IPS DF 4.7 (cell line): ENCODE data around the gene NFS1.
A peak's percentile ranks its signal among the peaks of the same experiment; 100 is the strongest.

Experiments
- DNase-seq: peaks from one replicate; pipeline ENCODE4 v3.0.0-alpha.2; 2013; ENCODE audit warnings: low spot score; ENCODE audit errors: extremely low read depth

NFS1 gene

DNA sequence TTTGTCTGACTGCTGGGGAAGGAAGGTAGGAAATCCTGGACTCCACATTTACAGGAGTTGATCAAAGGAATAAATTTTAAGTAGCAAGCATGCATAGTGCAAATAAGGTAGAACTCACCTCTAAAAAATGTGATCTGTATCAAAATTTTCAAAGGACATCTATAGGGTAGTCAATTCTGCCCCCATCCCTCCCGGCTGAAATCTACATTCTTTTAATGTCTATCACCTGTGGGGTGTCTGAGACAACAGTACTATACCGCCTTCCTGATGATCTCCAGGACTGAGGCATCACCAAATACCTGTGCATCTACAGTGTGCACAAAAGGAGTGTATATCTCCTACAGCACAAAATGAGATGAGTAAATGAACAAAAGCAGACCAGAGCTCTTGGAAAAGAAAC lies 54.3 kb downstream of the NFS1 start:
- DNase-seq, result no peak

DNA sequence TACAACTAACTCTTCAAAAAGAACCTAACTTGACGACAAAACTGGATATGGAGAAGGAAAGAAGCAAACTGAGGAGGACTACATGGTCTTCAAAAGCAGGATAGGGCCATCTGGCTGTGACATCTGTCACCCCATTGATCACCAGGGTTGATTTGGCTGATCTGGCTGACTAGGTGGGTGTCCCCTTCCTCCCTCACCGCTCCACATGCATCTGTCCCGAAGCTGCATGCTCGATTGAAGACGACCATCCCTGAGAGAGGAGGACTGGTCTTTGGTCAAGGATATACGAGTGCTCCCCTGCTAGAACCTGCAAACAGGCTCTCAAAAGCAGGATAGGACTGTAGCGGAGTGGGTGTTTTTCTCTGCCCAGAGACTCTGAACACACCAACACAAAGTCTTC lies 56.1 kb downstream of the NFS1 start:
- DNase-seq, result no peak

DNA sequence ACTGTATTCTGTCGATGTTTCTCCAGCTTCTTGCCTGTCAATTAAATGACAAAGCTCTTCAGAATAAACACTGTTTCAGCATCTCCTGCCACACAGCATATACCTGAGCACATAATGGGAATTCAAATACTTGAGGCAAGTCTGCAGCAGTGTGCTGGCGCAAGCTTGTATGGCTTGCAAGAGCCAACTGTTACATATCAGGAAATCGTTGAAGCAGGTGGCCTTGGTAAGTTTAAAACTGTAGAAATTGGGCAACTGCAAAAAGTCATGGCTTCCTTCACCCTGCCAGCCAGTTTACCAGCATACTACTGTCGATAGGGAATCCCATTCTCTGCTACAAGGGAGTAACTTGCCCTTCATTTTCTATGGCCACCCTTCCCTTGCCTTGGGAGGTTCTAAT lies 57.4 kb downstream of the NFS1 start:
- no peak for DNase-seq

DNA sequence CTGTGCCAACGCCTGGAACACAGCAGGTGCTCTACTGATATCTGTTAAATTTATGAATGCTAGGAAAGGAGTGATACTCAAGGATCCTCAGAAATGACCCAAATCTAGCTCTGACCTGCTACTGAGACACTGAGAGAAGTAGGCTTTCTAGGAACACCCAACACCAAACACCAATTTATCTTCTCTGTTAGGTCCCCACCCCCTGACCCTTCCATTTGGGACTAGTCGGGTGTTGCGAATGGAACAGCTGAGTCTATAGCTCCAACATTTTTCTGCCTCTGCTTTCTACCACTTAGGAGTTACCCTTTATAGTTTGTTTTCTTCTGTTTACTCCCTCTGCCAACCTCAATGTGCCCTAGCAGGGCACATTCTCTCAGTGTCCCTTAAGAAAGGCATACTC lies 58.4 kb downstream of the NFS1 start:
- no peak for DNase-seq

DNA sequence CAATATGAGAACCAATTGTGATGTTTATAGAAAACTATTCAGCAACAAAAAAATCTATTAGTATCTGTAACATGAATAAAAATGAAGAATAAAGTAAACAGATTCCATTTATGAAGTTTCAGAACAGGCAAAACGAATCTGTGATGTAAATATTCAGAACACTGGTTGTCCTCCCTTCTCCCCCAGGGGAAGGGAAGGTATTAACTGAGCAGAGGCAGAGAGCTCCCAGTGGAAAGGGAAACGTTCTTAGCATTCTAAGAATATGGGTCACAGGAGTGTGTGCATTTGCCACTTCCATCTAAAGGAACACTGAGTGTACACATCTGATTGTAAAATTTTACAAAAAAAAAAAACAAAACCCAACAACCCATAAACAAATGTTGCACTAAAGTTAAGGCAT lies 60.4 kb downstream of the NFS1 start:
- no peak for DNase-seq

DNA sequence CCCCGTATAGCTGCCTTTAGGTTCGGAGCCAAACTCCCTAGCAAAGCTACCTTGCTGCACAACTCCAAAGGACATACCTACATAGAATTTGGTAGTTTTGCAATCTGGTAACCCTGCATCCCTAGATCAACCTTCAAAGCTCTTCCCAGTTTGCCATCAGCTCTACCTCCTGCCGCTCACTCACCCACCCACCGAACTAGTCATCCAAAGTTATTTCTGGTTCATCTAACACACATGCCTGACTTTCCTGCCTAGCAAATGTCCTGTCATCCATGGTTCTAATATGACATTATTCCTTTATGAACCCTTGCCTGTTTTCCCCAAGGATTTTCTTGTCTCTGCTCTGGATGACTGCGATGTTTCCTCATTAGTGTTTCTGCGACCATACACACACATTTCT lies 61.9 kb downstream of the NFS1 start:
- no peak for DNase-seq

DNA sequence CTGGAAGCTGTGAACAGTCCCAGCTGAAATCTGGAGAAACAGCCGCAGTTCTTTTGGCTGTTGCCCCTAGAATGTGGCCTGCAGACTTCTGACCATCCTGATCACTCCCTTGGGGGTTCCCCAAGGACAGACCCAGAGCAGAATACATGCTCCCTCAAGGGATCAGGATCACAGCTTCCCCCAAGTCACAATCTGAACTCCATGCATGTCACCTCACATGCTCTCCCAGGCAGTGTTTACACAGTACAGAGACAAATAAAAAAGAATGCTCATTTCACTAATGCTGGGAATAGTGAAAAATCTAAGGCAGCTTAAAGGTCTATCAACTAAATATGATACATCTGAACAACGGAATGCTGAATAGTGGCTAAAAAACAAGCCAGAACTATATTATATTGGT lies 63.1 kb downstream of the NFS1 start:
- no peak for DNase-seq

DNA sequence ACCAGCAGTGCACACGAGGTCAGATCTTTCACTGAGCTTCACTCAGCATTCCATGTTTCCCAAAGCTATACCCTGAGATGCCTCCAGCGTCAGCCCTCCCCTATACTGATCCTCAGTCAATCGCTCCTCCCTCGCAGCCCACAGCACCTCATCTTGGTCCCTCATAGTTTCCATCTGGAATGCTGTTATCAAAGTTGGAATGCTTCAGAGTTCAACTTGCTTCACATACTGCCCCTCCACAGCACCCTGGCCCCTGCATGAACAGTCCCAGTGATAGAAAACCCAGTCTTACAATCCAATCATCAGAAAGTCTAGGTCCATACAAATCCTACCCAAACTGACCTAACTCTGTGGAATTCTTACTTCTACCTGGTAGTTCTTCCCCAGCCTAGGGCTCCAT lies 63.5 kb downstream of the NFS1 start:
- DNase-seq, result no peak

DNA sequence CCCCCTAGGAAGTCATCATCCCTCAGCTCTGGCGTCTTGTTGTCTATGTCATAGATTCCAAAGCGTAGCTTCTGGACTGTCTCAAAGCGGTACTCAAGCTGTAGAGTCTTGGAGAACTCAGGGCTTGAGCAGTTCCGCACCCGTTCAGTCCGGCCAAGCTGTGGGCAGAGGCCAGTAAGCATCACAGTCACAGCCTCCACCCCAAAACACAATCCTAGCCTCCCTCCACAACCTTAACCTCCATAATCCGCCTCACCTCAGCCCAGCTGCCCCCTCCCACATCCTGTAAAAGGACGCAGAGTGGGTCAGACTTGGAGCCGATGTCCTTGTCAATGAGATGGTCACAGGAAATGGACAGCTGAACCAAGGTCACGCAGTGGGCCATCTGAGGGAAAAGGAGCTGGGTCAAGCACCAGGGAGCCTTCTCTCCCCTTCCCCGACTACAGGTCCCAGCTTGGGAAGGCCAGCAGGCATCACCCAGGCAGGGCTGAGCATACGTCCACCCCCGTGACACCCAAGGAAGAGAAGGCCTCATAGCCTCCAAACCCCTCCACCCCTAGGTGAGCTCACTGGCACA lies 66.5 kb downstream of the NFS1 start:
- DNase-seq, result no peak

DNA sequence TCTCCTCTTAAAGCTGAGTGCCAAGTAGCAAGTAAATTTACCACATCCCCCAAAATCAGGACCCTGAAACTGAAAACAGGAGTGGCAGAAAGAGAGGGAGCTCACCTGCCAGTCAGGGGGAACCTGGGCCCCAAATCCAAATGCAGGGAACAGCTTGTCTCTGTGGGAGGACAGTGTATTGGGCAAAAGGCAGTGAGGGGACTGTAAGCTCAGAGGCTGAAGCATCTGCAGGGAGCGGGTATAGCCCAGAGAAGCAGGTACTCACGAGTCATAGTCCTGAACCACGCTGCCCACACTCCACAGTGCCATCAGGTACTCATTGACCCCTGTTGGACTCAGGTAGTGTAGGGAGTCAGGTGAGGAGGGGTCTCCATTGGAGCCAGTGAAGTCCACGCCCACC lies 68.5 kb downstream of the NFS1 start:
- no peak for DNase-seq

DNA sequence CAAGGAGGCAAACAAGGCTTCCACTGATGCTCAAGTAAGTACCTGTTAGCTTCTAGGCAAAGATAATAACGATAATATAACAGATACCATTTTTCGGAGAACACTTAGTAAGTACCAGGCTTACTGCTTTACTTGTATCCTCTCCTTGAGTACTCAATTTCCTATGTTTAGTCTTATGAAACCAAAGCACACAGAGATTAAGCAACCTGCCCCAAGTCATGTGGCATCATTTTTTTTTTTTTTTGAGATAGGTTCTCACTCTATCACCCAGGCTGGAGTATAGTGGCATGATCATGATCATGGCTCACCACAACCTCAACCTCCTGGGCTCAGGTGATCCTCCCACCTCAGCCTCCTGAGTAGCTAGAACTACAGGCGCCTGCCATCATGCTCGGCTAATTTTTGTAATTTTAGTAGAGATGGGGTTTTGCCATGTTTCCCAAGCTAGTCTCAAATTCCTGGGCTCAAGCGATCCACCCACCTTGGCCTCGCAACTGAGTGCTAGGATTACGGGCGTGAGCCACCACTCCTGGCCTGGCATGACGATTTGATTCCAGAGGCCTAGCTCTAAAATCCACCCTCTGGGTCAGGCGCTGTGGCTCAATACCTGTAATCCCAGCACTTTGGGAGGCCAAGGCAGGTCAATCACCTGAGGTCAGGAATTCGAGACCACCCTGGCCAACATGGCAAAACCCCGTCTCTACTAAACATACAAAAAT lies 69.6 kb downstream of the NFS1 start:
- DNase-seq, result no peak

DNA sequence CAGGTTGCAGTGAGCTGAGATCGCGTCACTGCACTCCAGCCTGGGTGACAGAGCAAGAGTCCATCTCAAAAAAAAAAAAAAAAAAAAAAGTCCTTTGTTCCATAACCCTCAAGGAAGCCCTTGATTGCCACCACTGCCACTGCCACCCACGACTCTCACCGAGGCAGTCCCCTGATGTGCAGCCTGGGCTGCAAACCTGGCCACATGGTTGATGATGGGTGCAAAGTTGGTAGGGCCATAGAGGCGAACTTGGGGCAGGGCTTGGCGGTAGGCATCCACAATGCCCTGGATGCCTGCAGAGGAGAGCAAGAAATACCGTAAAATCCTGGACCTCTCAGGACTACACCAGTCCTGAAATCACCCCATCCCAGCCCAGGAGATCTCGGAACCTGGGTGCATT lies 72.0 kb downstream of the NFS1 start:
- DNase-seq, result no peak

DNA sequence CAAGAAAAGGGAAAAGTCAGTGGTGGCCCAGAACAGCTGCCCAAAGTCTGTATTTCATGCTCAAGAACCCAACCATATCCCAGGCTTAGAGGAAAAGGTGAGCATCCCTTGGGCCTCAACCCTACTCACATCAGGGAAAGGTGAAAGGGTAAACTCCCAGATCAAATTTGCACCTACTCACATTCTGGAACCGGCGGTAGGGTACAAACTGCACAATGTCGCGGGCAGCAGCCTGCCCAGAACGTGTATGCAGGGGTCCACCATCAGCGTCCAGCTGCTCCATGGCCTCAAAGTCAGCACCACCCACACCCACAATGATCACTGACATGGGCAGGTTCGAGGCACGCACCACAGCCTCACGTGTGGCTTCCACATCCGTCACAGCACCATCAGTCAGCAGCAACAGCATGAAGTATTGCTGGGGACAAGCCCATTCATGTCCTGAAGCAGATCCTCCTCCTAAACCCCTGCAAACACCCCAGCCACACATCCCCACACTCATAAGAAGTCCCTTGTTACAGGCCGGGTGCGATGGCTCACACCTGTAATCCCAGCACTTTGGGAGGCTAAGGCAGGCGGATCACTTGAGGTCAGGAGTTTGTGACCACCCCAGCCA lies 72.7 kb downstream of the NFS1 start:
- DNase-seq, result no peak

DNA sequence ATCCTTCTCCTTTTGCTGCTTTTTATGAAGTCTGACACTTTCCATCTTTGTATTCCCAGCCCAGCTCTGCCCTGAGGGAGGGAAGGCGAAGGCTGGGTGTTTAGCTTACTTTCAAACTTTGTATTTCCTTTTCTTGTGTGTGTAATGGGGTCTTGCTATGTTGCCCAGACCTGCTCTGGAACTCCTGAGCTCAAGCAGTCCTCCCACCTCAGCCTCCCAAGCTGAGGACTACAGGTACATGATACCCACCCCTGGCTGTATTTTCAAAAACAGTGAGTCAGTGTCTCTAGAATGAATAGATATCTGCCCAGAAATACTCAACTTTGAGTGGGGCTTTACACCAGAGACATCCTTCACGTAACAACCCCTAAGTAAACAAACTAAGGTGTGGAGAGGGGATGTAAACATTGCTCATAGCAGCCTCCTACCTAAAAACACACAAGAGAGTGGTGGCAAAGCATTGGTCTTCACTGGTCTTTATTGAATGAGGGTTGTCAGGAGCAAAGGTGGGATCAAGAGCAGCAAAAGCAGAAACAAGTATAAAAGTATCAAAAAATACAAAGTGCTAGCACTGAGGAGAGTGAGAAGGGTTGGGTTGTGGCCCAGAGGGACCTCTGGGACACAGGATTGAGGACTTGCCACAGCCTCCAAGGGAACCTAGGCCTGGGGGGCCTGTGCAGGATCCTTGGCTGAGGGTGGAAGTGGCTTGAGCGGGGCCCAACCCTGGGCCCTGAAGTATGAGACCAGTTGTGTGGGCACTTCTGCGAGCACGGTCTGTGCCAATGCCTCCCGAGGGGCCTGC lies 73.4 kb downstream of the NFS1 start:
- DNase-seq, result no peak

DNA sequence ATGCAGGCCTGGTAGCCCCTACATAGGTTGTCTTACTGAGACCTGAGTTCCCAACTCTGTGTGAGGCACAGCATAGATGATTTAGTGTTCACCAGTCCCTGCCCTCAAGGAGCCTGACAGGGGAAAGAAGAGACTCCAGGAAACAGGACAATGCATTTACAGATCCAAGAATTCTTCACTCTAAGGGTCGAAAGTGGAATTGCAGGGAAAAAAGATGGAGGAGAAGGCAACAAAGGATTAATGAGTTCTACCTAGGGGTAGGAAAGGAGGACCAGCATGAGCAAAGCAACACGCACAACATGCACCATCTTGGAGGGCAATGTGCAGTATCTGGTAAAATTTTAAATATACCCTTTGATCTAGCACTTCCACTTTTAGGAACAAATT lies 77.6 kb downstream of the NFS1 start:
- no peak for DNase-seq

DNA sequence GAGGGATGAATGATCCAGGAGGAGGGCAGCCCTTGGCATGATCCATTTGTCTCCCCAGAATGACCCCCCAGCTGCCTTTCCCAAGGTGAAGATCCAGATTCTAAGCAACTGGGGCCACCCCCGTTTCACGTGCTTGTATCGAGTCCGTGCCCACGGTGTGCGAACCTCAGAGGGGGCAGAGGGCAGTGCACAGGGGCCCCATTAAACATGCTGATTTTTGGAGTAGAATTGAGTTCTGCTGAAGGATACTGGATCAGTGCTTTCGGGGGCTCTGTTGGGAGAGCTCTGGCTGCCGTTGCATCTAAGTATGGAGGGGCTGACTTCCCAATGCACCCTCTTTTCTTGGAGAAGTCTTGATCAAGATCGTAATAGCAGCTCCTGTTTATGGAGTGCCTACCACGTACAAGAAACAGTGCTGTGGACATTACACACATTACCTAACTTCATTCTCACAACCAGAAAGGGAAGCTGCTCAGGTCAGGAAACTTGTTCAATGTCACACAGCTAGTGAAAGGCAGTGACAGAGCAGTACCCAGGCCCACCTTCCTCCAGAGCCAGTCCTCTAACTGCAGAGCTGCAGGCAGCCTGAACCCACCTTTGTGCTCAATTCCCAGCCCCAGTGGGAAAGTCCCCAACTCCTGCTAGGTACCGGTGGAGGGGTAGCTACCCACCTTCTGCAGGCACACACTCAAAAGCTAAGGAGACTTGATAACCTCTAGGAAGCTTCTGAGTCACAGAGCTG lies 78.2 kb downstream of the NFS1 start:
- no peak for DNase-seq

DNA sequence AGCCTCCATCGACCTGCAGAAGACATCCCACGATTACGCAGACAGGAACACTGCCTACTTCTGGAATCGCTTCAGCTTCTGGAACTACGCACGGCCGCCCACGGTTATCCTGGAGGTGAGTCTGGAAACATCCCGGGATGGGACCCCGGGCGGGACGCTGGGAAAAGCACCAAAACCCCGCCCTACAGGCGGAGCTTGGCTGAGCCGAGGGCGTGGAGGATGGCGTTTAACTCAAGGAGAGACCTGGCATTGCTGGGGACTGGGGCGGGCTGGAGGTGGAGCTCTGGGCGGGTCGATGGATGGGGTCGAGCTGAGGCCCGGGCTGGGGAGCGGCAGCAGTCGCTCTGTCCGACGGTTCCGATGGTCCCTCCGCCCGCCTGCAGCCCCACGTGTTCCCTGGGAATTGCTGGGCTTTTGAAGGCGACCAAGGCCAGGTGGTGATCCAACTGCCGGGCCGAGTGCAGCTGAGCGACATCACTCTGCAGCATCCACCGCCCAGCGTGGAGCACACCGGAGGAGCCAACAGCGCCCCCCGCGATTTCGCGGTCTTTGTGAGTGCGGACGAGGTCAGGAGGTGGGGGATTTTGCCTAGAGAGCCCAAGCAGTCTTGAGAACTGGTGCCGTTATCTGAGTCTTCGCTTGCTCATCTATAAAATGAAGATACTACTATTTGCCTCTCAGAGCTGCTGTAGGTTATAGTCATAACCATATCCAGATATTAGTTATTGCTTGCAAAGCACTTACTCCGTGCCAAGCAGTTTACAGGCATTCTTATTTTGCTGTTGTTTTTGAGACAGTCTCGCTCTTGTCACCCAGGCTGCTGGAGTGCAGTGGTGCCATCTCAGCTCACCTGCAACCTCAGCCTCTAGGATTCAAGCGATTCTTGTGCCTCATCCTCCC lies 79.7 kb downstream of the NFS1 start:
- DNase-seq, result peak; percentile 74

DNA sequence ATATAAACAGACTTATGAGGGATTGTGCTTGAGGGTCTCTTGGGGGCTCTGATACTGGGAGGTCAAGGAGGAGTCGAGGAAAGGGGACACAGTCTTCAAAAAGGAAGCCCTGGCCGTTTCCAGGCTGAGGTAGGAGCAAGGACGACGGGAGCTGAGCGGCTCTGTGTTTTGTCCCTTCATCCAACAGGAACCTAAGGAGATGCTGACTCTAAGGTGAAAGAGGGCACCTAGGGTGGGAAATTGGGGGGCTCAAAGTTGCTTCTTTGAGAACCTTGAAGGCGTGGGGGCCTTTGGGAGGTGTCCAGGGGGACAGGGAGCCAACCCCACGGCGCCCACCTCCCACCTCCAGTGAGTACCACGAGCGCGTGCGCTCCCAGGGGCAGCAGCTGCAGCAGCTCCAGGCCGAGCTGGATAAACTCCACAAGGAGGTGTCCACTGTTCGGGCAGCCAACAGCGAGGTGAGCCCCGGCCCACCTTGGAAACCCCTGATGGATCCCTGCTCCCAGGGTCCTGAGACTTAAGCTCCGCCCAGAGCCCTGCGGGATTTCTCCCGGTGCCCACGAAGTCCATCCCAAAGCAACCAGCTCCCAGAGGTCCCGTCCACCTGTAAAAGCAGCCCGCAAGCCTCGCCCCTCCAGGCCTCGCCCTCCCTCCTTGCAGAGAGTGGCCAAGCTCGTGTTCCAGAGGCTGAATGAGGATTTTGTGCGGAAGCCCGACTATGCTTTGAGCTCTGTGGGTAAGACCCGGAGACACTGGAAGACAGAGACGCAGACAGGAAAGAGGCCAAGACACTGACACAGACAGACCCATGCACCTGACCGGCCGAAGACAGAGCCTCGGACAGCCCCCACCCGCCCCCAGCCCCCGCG lies 80.7 kb downstream of the NFS1 start:
- no peak for DNase-seq
